ENCODE data around the gene TRDN.
"Not testable (repeated sequence)": the region's sequence is repeated elsewhere in the genome, so short reads cannot be mapped to it uniquely, and the experiment has no call there.

The TRDN gene

GRCh38 chr6:123629258-123629941, 7.3 kb downstream of the TRDN start:
- DNase-seq (ENCODE audit: low read depth) = no peak

DNA sequence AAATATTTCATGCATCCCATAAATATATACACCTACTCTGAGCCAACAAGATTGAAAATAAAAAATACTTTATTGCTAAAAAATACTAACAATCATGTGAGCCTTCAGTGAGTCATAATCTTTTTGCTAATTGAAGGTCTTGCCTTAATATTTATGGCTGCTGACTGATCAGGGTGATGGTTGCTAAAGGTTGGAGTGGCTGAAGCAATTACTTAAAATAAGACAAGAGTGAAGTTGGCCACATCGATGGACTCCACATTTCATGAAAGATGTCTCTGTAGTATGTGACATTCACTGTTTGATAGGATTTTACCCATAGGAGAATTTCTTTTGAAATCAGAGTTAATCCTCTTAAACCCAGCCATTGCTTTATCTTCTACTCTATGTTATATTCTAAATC, 11.1 kb downstream of the TRDN start:
- DNase-seq (ENCODE audit: low read depth) = no peak

DNA sequence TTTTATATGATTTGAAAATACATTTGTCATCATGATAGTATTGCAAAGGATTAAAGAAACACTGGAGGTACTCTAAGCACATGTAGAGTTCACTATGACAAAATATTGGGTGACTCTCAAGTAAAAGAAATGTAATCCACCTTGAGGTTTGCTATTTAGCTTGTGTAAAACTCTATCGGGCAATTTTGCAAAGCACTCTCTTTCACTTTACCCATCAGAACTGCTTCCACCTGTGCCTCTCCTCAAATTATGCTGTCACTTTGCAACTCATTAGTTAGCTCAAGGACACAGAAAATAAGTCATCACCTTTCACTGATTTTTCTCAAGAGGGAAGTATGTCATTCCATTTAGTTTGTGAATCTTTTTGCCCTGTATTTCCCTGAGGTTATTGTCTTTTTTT, 14.0 kb downstream of the TRDN start:
- DNase-seq (ENCODE audit: low read depth) = no peak

DNA sequence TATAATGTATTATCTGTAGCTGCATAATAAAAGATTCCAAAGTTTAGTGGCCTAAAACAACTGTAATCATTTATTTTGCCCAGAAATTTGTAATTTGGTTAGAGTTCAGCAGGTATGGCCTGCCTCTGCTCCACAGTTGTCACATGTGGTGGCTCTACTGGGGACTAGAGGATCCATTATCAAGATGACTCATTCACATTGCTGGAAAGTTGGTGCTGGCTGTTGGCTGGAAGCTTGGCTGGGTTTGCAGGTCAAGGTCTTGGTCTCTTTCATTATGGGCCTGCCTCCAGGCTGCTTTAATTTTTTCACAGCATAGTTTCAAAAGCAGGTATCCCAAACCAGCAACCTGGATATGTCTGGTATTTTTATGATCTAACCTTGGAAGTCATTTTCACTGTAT, 17.6 kb downstream of the TRDN start:
- no peak for DNase-seq (ENCODE audit: low read depth)

GRCh38 chr6:123616942-123617341, 19.8 kb downstream of the TRDN start:
- DNase-seq (ENCODE audit: low read depth) = no peak

GRCh38 chr6:123616016-123616415, 20.7 kb downstream of the TRDN start:
- no peak for DNase-seq (ENCODE audit: low read depth)

GRCh38 chr6:123610779-123611178, 26.0 kb downstream of the TRDN start:
- DNase-seq (ENCODE audit: low read depth) = no peak

GRCh38 chr6:123604067-123604466, 32.7 kb downstream of the TRDN start:
- no peak for DNase-seq (ENCODE audit: low read depth)

GRCh38 chr6:123598011-123598410, 38.7 kb downstream of the TRDN start:
- DNase-seq (ENCODE audit: low read depth) = no peak

DNA sequence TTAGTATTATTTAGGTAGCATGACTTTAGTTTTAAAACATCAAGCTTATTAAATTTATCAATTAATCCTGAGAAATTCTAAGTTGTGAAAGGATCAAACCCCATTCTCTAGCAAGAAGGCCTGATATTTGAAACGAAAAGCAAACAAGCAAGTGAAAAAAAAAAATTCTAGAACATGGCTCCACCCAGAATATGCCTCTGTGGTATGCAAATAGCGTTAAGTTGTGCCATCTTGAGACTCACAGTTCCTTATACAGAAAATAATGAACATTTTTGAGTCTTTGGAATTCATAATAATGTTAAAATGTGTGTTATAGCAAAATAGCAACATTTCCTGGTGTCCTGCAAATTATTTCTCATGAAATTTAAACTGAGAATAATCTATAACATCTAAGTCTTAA, 42.0 kb downstream of the TRDN start:
- DNase-seq (ENCODE audit: low read depth) = no peak

DNA sequence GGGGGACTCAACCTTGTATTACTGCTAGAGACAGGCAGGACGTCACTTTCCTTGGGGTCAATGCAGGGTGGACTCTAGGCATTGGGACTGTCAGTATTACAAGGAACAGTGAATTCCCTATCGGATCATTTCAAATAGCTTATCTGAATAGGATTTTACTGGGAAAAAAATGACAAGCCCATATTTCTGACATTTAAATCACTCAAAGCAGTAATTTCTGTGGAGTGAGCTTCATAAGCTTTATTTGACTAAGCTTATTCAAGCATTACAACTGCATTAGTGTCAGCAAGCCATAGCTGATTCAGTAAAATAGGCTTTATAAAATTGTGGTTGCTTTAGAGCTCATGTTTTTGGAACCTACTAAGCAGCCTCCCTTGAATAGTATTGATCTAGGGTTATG, 44.3 kb downstream of the TRDN start:
- DNase-seq (ENCODE audit: low read depth) = no peak

GRCh38 chr6:123589973-123590372, 46.8 kb downstream of the TRDN start:
- no peak for DNase-seq (ENCODE audit: low read depth)

- DNase-seq (ENCODE audit: low read depth) = no peak
Observed at GRCh38 chr6:123589317-123589716, 47.4 kb downstream of the TRDN start.

DNA sequence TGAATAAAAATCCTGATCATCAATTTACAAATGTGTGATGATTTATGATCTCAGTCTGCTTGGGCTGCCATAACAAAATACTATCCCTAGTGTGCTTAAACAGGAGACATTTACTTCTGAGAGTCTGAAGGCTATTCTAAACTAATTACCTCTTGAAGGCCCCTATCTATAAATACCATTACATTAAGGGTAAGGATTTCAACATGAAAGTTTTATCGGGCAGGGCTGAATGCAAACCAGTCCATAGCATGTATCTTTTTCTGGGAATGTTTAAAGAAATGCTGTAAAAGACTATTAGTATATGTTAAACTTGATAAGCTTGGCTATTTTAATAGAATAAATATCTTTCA, 48.2 kb downstream of the TRDN start:
- DNase-seq (ENCODE audit: low read depth) = no peak

- DNase-seq (ENCODE audit: low read depth) = no peak
Observed at GRCh38 chr6:123587838-123588545, 48.8 kb downstream of the TRDN start.

GRCh38 chr6:123587407-123587806, 49.3 kb downstream of the TRDN start:
- DNase-seq (ENCODE audit: low read depth) = not testable (repeated sequence)

GRCh38 chr6:123580331-123580730, 56.4 kb downstream of the TRDN start:
- DNase-seq (ENCODE audit: low read depth) = no peak

DNA sequence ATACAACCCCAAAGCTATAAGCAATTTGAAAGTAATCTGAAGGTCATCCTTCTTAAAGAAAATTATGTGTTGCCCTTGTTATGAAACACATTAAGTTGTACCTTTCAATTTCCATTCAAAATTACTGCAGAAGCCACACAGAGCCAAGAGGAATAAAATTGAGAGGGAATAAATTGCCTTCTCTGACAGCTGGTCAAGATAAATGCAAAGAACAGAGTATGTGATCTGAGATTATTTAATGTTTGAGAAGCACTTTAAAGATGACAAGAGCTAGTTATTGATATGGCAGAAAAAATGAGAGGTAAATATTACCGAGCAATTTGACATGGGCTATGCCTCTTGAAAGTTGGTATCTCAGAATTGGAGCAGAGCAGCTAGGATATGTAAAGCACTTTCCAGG, 61.6 kb downstream of the TRDN start:
- DNase-seq (ENCODE audit: low read depth) = no peak

GRCh38 chr6:123570813-123571684, 65.7 kb downstream of the TRDN start:
- no peak for DNase-seq (ENCODE audit: low read depth)

DNA sequence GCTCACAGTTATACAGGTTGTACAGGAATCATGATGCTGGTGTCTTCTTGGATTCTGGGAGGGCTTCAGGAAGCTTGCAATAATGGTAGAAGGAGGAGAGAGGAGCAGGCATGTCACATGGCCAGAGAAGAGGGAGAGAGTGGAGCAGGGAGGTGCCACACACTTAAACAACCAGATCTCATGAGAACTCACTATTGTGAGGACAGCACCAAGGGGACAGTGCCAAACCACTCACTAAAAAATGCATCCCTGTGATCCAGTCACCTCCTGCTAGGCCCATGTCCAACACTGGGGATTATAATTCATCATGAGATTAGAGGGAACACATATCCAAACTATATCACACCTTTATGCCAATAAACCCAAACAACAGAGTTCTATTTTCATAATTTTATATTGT, 67.2 kb downstream of the TRDN start:
- no peak for DNase-seq (ENCODE audit: low read depth)

DNA sequence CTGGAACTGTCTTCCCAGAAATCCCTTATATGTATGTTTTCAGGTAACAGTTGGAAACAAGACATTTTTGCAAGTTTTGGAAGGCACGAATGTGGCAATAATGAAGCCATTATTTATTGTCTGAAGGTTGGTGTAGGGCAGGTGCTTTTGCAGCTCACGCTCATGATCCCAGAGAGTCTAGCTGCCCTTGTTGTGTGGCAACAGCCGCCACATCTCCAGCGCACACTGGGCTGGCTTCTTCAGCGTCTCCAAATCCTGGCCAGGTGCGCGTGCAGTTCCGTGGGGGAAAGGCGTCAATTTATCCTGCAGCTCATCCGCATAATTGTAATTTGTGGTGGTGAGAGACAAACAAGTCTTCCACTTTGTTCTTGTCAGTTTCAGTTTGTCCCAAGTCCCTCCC, 71.2 kb downstream of the TRDN start:
- no peak for DNase-seq (ENCODE audit: low read depth)

- DNase-seq (ENCODE audit: low read depth) = no peak
Observed at GRCh38 chr6:123564361-123564760, 72.4 kb downstream of the TRDN start.

DNA sequence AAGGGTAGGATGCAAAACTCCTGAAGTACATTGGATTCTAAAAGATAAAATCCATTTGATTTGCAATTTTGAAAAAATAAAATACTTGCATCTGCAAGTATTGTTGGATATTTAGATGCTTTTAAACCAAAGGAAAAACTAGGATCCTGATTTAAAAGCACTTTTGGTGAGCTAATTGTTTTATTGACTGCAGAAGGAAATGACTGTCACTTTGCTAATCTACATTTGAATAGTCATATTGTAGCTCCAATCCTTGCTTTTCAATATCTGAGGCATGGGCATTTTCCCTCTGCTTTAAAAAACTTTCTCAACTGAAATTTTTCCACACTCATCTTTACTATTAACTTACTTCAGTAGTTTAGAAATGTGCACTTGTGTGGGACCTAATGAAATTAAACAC, 74.1 kb downstream of the TRDN start:
- DNase-seq (ENCODE audit: low read depth) = no peak

Measured in stimulated activated CD8-positive, alpha-beta memory T cell treated with anti-CD3 and anti-CD28 coated beads, Interleukin-12 subunit alpha, Interleukin-12 subunit beta, amount 100 ng/mL, for 4 hours (primary cell).